Measurements from ENCODE around the gene MCHR1. TPM values are rescaled to one million over a fixed set of nuclear protein-coding genes. Genes with fewer than 3 reads are reported as not detected.
A peak's percentile ranks its signal among the peaks of the same experiment; 100 is the strongest.

Gene MCHR1
- total RNA-seq, 1 experiment from 2014 or later = not detected

- TF ChIP-seq TCF7L2 (IDR thresholded peaks at IDR 0.05; ENCODE audit: borderline replicate concordance, extremely low read depth, insufficient read depth, insufficient read length) = peak; percentile 98
Observed at GRCh38 chr22:40636380-40637182, 42.7 kb upstream of the MCHR1 start, which contains the start of gene MRTFA (continued).

- Histone ChIP-seq H3K9me3 (ENCODE audit: control insufficient read depth in 1 of 2, insufficient read depth in 1 of 2, low read depth in 1 of 2, low read length in 2 of 2) (no peaks in the 10 kb centered on the region), H3K27me3 (ENCODE audit: insufficient read depth, low read length) (no peaks in the 10 kb centered on the region), H3K79me2 (ENCODE audit: insufficient read depth, low read length) (peaks cover 38% of the 10 kb centered on the region), H3K4me2 (ENCODE audit: low read length) (peak overlapping the region; percentile 98), H3K36me3 (ENCODE audit: control insufficient read depth in 1 of 2, insufficient read depth in 2 of 2, low read length in 2 of 2) (no peaks in the 10 kb centered on the region), H3K4me3 (replicated peaks in 1 of 2; ENCODE audit: low read depth in 1 of 2, low read length in 2 of 2) (peak overlapping the region; percentile 56 to 90), H3K27ac (ENCODE audit: low read depth, low read length) (peak overlapping the region; percentile 60), H2AFZ (ENCODE audit: low read depth, low read length, poor library complexity, severe bottlenecking) (no peak overlapping the region), H3K4me1 (ENCODE audit: control insufficient read depth in 1 of 2, insufficient read depth in 2 of 2, low read length in 2 of 2) (peaks cover 11 to 28% of the 10 kb centered on the region in 2 experiments; a peak in 3 of 4 replicates), H3K9me2 (ENCODE audit: insufficient read depth) (no peaks in the 10 kb centered on the region), H3K9ac (ENCODE audit: low read length) (peak overlapping the region; percentile 79), H4K20me1 (ENCODE audit: insufficient read depth) (peaks cover 5% of the 10 kb centered on the region; the same call in 1 of the 2 replicates)
- POLR2A ChIA-PET = interaction anchor here (0.7 to 1.7 kb wide), 6 partner anchors 9 to 17 kb away, joined by 3 to 14 read pairs (median 5); no protein-coding TSS in a partner anchor
- TF ChIP-seq CEBPB (IDR thresholded peaks at IDR 0.05; ENCODE audit: low read depth) (no peak), CBX3 (IDR thresholded peaks at IDR 0.05; ENCODE audit: low read depth) (no peak), YY1 (IDR thresholded peaks at IDR 0.05; ENCODE audit: extremely low read depth, insufficient replicate concordance, low read depth, low read length) (no peak), EZH2phosphoT487 (IDR thresholded peaks at IDR 0.05; ENCODE audit: borderline replicate concordance) (no peak), POLR2AphosphoS5 (IDR thresholded peaks at IDR 0.05; ENCODE audit: low read depth, low read length) (no peak), MAX (IDR thresholded peaks at IDR 0.05) (no peak), SRF (IDR thresholded peaks at IDR 0.05; ENCODE audit: low read depth) (no peak), SP1 (IDR thresholded peaks at IDR 0.05; ENCODE audit: low read depth) (no peak), REST (IDR thresholded peaks at IDR 0.05; ENCODE audit: low read depth) (no peak), ZNF274 (IDR thresholded peaks at IDR 0.05; ENCODE audit: low read depth, low read length) (no peak), POLR2A (IDR thresholded peaks at IDR 0.05; ENCODE audit: borderline replicate concordance, extremely low read depth, insufficient read depth, insufficient read length) (no peak)
- DNase-seq (ENCODE audit: low read depth, low spot score) (no peak), ATAC-seq (peak; percentile 4)
- TSS peak; percentile 94 for BruUV-seq (replicated peaks)
- intact Hi-C loops (cut with micrococcal nuclease) = no loop called here
- RAD21 ChIA-PET (ENCODE audit: low non-redundant PET in 1 of 2, low total read pairs in 2 of 2, uncharacterized antibody in 2 of 2, unreplicated experiment in 2 of 2) = interaction anchor here in 1 of 2 experiments (1.0 to 1.2 kb wide), 2 partner anchors 9 to 113 kb away, joined by 3 read pairs; no protein-coding TSS in a partner anchor
- CTCF ChIA-PET = interaction anchor here (1.0 to 1.2 kb wide), 2 partner anchors 9 to 262 kb away, joined by 4 read pairs; no protein-coding TSS in a partner anchor
Observed at GRCh38 chr22:40637183-40638150, 41.8 kb upstream of the MCHR1 start.
